ENCODE measurements around the gene TMEM106C.

Gene TMEM106C

GRCh38 chr12:47979686-47980085, 16.3 kb downstream of the TMEM106C start:
- DNase-seq (ENCODE audit: low read depth, low spot score): no peak

GRCh38 chr12:47980197-47980596, 16.8 kb downstream of the TMEM106C start:
- no peak for DNase-seq (ENCODE audit: low read depth, low spot score)

- DNase-seq (ENCODE audit: low read depth, low spot score): no peak
Measured at GRCh38 chr12:47980779-47981495, 17.5 kb downstream of the TMEM106C start.

GRCh38 chr12:47981496-47982260, 18.3 kb downstream of the TMEM106C start:
- DNase-seq (ENCODE audit: low read depth, low spot score): no peak

- no peak for DNase-seq (ENCODE audit: low read depth, low spot score)
Measured at GRCh38 chr12:47982311-47982710, 18.9 kb downstream of the TMEM106C start.

GRCh38 chr12:47982770-47983169, 19.4 kb downstream of the TMEM106C start:
- DNase-seq (ENCODE audit: low read depth, low spot score): no peak

GRCh38 chr12:47983541-47984115, 20.2 kb downstream of the TMEM106C start:
- no peak for DNase-seq (ENCODE audit: low read depth, low spot score)

- DNase-seq (ENCODE audit: low read depth, low spot score): no peak
Measured at GRCh38 chr12:47984331-47984801, 21.0 kb downstream of the TMEM106C start.

GRCh38 chr12:47985596-47986290, 22.3 kb downstream of the TMEM106C start:
- DNase-seq (ENCODE audit: low read depth, low spot score): no peak

- DNase-seq (ENCODE audit: low read depth, low spot score): no peak
Measured at GRCh38 chr12:47986291-47986660, 22.9 kb downstream of the TMEM106C start.

- DNase-seq (ENCODE audit: low read depth, low spot score): no peak
Measured at GRCh38 chr12:47986832-47987231, 23.4 kb downstream of the TMEM106C start.

GRCh38 chr12:47987411-47988072, 24.1 kb downstream of the TMEM106C start:
- DNase-seq (ENCODE audit: low read depth, low spot score): no peak

GRCh38 chr12:47988073-47989022, 25.0 kb downstream of the TMEM106C start:
- no peak for DNase-seq (ENCODE audit: low read depth, low spot score)

GRCh38 chr12:47989023-47989417, 25.6 kb downstream of the TMEM106C start:
- no peak for DNase-seq (ENCODE audit: low read depth, low spot score)

GRCh38 chr12:47989666-47990065, 26.3 kb downstream of the TMEM106C start:
- no peak for DNase-seq (ENCODE audit: low read depth, low spot score)

- no peak for DNase-seq (ENCODE audit: low read depth, low spot score)
Measured at GRCh38 chr12:47990351-47991105, 27.1 kb downstream of the TMEM106C start.

- no peak for DNase-seq (ENCODE audit: low read depth, low spot score)
Measured at GRCh38 chr12:47991106-47992061, 28.0 kb downstream of the TMEM106C start.

- no peak for DNase-seq (ENCODE audit: low read depth, low spot score)
Measured at GRCh38 chr12:47992776-47993175, 29.4 kb downstream of the TMEM106C start.
